ENCODE results near the gene NAMPT. TPM values are rescaled to one million over a fixed set of nuclear protein-coding genes. Genes with fewer than 3 reads are reported as not detected.
"Not testable (repeated sequence)": the region's sequence is repeated elsewhere in the genome, so short reads cannot be mapped to it uniquely, and the experiment has no call there.

NAMPT gene
- total RNA-seq, 1 experiment from 2014 or later: 231 TPM

DNA sequence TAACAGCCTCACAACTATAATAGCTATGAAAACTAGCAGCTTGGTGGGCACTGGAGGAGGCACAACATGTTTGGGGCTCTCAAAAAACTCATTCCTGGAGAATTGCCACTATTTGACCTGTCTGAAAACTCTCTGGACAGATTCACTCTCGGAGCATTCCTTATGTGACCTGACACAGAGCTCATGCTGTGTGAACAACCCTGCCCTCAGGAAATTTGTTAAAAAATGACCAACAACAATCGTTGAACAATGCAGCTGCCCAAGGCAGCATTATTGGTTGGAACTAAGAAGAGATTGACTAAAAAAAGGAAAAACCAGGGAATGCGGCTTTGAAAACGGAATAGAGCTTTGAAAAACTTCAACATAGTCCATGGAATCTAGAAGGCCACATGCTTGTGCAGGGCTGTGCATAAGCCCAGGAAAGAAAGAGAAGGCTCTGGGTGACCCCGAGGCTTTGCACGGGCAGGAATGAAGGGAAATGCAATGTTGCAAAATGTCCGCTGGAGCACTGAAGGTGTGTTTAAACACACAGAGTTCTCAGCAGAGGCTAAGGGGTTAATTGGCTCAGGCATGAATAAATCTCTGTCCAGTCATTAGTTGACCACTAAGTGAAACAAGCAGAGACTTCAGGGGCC, 52.8 kb downstream of the NAMPT start:
- peak; percentile 66 for DNase-seq (ENCODE audit: low read depth)

GRCh38 chr7:106225856-106226255, 58.9 kb downstream of the NAMPT start:
- DNase-seq (ENCODE audit: low read depth): no peak

- no peak for DNase-seq (ENCODE audit: low read depth)
Observed at GRCh38 chr7:106224797-106225196, 60.0 kb downstream of the NAMPT start.

- DNase-seq (ENCODE audit: low read depth): peak; percentile 27
Observed at GRCh38 chr7:106223156-106223555, 61.6 kb downstream of the NAMPT start.

GRCh38 chr7:106222545-106222944, 62.2 kb downstream of the NAMPT start:
- DNase-seq (ENCODE audit: low read depth): no peak

DNA sequence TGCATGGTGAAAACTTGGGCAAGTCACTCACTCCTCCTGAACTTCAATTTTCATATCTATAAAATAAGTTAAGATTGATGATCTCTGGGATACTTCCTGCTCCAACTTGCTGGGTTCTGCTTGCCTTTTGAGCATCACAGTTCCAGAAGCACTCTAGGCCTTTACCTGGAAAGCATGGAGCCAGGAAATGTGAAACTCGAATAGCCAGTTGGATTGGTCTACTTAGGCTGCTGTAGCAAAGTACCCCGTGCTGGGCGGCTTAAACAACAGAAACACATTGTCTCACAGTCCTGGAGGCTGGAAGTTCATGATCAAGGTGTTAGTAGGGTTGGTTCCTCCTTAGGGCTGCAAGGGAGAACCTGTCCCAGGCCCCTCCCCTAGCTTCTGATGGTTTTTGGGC, 64.5 kb downstream of the NAMPT start:
- DNase-seq (ENCODE audit: low read depth): no peak

GRCh38 chr7:106219170-106219569, 65.6 kb downstream of the NAMPT start:
- DNase-seq (ENCODE audit: low read depth): no peak

DNA sequence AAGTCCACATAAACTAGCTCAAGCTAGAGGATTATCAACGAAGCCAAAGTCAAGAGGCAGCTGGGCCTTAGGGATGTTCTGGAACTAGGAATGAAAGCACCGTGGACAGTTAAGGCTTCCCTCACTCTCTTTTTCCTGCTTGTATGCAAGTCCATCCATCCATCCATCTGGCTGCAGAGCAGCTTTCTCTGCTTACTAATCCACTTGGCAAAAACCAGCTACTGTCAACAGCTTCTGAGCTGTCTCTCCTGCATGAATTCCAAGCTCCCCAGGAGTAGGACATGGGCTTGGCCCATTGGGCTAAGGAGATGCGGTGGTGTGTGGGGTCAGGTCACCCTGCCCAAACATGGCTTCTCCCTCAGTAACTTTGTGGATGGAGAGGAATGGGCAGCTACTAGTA, 66.2 kb downstream of the NAMPT start:
- peak; percentile 22 for DNase-seq (ENCODE audit: low read depth)

- peak; percentile 93 for DNase-seq (ENCODE audit: low read depth)
Observed at GRCh38 chr7:106216923-106217542, 67.8 kb downstream of the NAMPT start.

DNA sequence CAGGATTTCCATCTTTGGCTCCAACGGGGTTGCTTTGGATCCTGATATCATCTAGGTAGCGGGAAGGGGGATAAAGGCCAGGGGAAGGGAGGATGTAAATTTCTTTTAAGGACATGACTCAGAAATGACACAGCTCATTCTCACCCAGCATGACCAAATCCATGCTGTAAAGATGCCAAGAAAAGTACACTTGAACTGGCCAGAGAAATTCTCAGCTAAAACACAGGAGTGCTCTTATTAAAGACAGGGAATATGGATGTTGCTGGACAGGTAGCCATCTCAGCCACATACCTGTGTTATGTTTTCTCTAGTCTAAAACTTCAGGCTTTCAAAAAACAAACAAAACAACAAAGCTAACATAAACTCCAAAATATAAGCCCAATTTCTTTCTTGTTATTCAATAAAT, 68.3 kb downstream of the NAMPT start:
- DNase-seq (ENCODE audit: low read depth): peak; percentile 99

DNA sequence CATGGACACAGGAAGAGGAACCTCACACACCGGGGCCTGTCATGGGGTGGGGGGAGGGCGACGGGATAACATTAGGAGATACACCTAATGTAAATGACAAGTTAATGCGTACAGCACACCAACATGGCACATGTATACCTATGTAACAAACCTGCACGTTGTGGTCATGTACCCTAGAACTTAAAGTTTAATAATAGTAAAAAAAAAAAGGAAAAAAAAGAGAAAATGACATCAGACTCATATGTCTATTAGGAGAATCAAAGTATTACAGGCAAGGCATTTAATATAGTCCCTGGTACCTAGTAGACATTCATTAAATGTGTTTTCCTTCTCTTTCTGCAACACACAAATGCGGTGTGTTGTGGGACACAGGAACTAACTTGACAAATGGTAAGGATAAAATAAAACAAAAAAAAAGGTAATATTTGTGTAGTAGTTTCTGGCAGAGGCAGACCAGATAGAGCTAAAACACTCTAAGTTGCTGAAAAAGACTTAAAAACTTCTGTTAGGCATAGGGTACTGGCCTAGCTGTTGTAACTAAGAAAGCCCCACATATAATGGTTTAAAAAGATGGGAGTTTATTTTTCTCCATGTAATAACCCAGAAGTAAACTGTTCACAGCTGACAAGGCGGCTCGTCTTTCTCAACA, 68.8 kb downstream of the NAMPT start:
- DNase-seq (ENCODE audit: low read depth): no peak

DNA sequence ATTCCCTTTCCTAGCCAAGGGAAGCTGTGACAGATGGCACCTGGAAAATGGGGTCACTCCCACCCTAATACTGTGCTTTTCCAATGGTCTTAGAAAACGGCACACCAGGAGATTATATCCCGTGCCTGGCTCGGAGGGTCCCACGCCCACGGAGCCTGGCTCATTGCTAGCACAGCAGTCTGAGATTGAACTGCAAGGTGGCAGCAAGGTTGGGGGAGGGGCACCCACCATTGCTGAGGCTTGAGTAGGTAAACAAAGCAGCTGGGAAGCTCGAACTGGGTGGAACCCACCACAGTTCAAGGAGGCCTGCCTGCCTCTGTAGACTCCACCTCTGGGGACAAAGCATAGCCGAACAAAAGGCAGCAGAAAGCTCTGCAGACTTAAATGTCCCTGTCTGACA, 75.8 kb downstream of the NAMPT start:
- not testable (repeated sequence) for DNase-seq (ENCODE audit: low read depth)

DNA sequence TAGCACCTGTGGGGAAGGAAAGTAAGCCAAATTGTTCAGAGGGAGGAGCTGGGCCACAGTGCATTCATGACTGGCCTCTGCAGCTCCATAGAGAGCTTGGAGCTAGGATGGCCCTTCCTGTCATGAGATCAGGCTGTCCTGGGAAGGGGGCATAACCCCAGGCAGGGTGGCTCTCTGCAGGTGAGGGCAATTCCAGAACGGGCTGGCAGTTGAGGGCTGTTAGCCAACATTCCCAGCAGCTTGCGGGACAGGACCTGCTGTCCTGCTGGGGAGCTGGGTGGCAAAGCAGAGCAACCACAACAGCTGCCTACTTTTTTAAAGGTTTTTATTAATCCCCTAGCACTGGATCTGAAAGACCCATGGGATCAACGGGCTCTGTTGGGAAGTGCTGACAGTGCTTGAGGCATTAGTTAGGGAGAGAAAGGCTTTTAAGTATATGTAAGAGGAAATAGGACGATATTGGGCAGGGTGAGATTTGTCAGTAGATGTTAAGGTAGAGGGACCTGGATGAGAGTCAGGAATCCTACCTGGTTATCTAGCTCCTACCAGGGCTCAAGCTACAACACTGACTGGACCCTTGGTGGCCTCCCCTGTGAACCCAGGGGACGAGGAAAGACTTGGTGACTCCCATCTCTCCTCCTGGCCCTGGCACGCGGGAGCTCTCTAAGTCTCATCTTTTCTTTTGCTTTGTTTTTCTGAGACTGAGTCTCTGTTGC, 77.8 kb downstream of the NAMPT start:
- DNase-seq (ENCODE audit: low read depth): no peak

DNA sequence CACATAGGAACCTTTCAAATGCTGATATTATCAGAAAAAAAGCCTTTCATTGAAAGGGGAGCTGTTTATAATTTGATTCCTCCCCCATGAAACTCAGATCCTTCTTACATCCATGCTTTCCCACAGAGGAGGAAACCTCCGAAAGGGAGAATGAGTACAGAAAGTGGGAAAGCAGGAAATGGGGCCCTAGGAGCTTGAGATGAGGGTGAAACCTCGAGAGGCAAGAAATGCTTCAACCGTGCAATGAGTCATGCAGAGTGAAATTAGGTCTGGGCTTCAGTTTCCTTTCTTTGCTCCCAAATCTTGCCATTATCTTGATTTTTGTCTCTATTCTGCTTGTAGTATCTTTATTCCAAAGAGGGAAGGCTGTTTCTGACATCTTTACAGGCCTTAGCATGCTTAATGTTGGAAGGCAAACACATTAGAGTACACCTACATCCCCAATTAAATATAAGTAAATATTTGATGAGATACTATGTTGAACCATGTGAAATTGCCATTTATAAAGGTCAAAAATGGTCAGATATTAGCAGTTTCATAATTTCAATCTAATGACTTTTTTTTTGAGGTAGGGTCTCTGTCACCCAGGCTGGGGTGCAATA, 79.1 kb downstream of the NAMPT start:
- peak; percentile 71 for DNase-seq (ENCODE audit: low read depth)

DNA sequence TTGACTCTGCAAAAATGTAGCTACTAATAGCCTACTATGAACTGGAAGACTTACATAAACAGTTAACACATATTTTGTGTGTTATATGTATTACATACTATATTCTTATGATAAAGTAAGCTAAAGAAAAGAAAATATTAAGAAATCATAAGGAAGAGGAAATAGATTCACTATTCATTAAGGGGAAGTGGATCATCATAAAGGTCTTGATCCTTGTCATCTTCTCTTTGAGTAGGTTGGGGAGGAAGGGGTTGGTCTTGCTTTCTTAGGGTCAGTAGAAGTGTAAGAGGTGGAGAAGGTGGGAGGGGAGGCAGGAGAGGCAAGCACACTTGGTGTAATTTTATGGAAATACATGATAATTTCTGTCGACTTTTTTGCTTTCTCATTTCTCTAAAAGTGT, 81.3 kb downstream of the NAMPT start:
- no peak for DNase-seq (ENCODE audit: low read depth)

- DNase-seq (ENCODE audit: low read depth): no peak
Observed at GRCh38 chr7:106201164-106201563, 83.6 kb downstream of the NAMPT start.

GRCh38 chr7:106199813-106200364, 84.9 kb downstream of the NAMPT start:
- no peak for DNase-seq (ENCODE audit: low read depth)

DNA sequence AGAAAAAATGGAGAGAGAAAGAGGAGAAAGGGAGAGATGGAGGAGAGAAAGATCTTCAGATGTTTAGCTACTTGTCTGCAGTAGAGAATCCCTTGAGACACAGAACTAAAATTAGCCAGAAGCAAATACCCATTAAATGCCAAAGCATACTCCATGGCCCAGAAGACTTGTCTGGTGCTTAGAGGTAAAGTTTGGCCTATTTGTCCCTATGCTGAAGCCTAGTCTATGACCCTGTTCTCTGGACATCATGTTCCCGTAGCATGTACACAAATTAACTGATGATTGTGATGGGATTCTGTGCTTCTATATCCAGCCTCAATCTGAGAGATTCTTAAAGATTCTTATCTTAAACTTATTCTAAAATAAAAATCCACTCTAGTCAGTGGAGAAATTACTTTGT, 85.8 kb downstream of the NAMPT start:
- DNase-seq (ENCODE audit: low read depth): no peak

Data from RPMI7951 (cell line).